Loucy (cell line): ENCODE data around the gene OR10J5.
"Not testable (repeated sequence)": the region's sequence is repeated elsewhere in the genome, so short reads cannot be mapped to it uniquely, and the experiment has no call there.

ENCODE experiments used
- H2AFZ ChIP-seq: fragments of 200-600 bp; sonication (generic); 2 replicates; pipeline ENCODE4 v1.6.0; 2016; ENCODE audit warnings: antibody characterized with exemption, mild to moderate bottlenecking, low read length, moderate library complexity
- H3F3A ChIP-seq: fragments of 200-600 bp; 2 replicates; pipeline ENCODE4 v1.6.0; 2016; ENCODE audit warnings: antibody characterized with exemption, low read depth, mild to moderate bottlenecking
- H3K27me3 ChIP-seq: fragments of 200-600 bp; sonication (generic); 2 replicates; pipeline ENCODE4 v1.6.1; 2014; ENCODE audit warnings: low read length, mild to moderate bottlenecking; ENCODE audit not compliant: insufficient read depth, poor library complexity, severe bottlenecking
- H3K36me3 ChIP-seq: fragments of 200-600 bp; sonication (generic); 2 replicates; pipeline ENCODE4 v1.6.1; 2016; ENCODE audit warnings: low read length; ENCODE audit not compliant: insufficient read depth
- H3K4me1 ChIP-seq: fragments of 200-600 bp; sonication (generic); 2 replicates; pipeline ENCODE4 v1.5.1; 2014; ENCODE audit warnings: low read length, mild to moderate bottlenecking; ENCODE audit not compliant: insufficient read depth, poor library complexity, severe bottlenecking
- H3K4me2 ChIP-seq: fragments of 200-600 bp; sonication (generic); 2 replicates; pipeline ENCODE4 v1.6.0; 2014; ENCODE audit warnings: antibody characterized with exemption, low read length, low read depth, mild to moderate bottlenecking; ENCODE audit not compliant: poor library complexity, severe bottlenecking
- H3K4me3 ChIP-seq: fragments of 200-600 bp; sonication (generic); 2 replicates; pipeline ENCODE4 v1.5.1; 2014; ENCODE audit warnings: low read length, mild to moderate bottlenecking, mixed read lengths; ENCODE audit not compliant: poor library complexity, severe bottlenecking
- H3K79me2 ChIP-seq: fragments of 200-600 bp; sonication (generic); 2 replicates; pipeline ENCODE4 v1.6.1; 2014; ENCODE audit warnings: low read length; ENCODE audit not compliant: insufficient read depth
- H3K9ac ChIP-seq: fragments of 200-600 bp; sonication (generic); 2 replicates; pipeline ENCODE4 v1.6.0; 2014; ENCODE audit warnings: mild to moderate bottlenecking, low read depth, low read length, moderate library complexity; ENCODE audit not compliant: poor library complexity, severe bottlenecking
- H3K9me2 ChIP-seq: fragments of 200-600 bp; sonication (generic); replicated peaks from 2 replicates; pipeline ENCODE4 v1.6.1; 2016; ENCODE audit warnings: low read depth, low read length, mixed read lengths
- H3K9me3 ChIP-seq: fragments of 200-600 bp; sonication (generic); 2 replicates; pipeline ENCODE4 v1.6.1; 2014; ENCODE audit warnings: mild to moderate bottlenecking, antibody characterized with exemption, low read length, low read depth; ENCODE audit not compliant: insufficient read depth
- H4K20me1 ChIP-seq: fragments of 200-600 bp; sonication (generic); 2 replicates; pipeline ENCODE4 v1.6.0; 2014; ENCODE audit warnings: antibody characterized with exemption, low read length, mild to moderate bottlenecking; ENCODE audit not compliant: insufficient read depth, poor library complexity, severe bottlenecking
- EZH2phosphoT487 ChIP-seq: fragments of 200-600 bp; IDR thresholded peaks from 2 replicates; pipeline ENCODE4 v1.6.1; 2018; ENCODE audit warnings: antibody characterized with exemption, mild to moderate bottlenecking, moderate library complexity, borderline replicate concordance
- TF ChIP-seq, protein P1 (sequence below): fragments of 200-600 bp; sonication (generic); conservative IDR thresholded peaks from 2 replicates; pipeline ENCODE4 v1.5.1; 2014; ENCODE audit warnings: mild to moderate bottlenecking, antibody characterized with exemption, low read length

OR10J5 gene

GRCh38 chr1:159532922-159533321, 2.9 kb downstream of the OR10J5 start:
- no peak overlapping the region for H3K4me2 ChIP-seq
- no peak overlapping the region for H3K9ac ChIP-seq
- H3K9me3 ChIP-seq: no peaks in the 10 kb centered on the region
- no peak for TF ChIP-seq EZH2phosphoT487
- TF ChIP-seq, protein P1, sequence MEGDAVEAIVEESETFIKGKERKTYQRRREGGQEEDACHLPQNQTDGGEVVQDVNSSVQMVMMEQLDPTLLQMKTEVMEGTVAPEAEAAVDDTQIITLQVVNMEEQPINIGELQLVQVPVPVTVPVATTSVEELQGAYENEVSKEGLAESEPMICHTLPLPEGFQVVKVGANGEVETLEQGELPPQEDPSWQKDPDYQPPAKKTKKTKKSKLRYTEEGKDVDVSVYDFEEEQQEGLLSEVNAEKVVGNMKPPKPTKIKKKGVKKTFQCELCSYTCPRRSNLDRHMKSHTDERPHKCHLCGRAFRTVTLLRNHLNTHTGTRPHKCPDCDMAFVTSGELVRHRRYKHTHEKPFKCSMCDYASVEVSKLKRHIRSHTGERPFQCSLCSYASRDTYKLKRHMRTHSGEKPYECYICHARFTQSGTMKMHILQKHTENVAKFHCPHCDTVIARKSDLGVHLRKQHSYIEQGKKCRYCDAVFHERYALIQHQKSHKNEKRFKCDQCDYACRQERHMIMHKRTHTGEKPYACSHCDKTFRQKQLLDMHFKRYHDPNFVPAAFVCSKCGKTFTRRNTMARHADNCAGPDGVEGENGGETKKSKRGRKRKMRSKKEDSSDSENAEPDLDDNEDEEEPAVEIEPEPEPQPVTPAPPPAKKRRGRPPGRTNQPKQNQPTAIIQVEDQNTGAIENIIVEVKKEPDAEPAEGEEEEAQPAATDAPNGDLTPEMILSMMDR: no peak
- H3K4me3 ChIP-seq: no peak overlapping the region
- no peaks in the 10 kb centered on the region for H3K79me2 ChIP-seq
- H3K36me3 ChIP-seq: no peaks in the 10 kb centered on the region
- no peaks in the 10 kb centered on the region for H3K27me3 ChIP-seq
- no peaks in the 10 kb centered on the region for H4K20me1 ChIP-seq
- no peaks in the 10 kb centered on the region for H3K9me2 ChIP-seq
- H3F3A ChIP-seq: no peaks in the 10 kb centered on the region
- H3K4me1 ChIP-seq: no peaks in the 10 kb centered on the region
- H2AFZ ChIP-seq: no peak overlapping the region

GRCh38 chr1:159524792-159525191, 11.0 kb downstream of the OR10J5 start:
- not testable (repeated sequence) for H4K20me1 ChIP-seq, H3K36me3 ChIP-seq, H3K9me2 ChIP-seq, H3K4me1 ChIP-seq, H3F3A ChIP-seq, H2AFZ ChIP-seq, H3K9ac ChIP-seq, H3K4me2 ChIP-seq, H3K79me2 ChIP-seq, H3K4me3 ChIP-seq, H3K9me3 ChIP-seq, H3K27me3 ChIP-seq

- Histone ChIP-seq H3K79me2 (no peaks in the 10 kb centered on the region), H3K4me2 (no peak overlapping the region), H3K4me3 (no peak overlapping the region), H3K4me1 (no peaks in the 10 kb centered on the region), H3K9me2 (no peaks in the 10 kb centered on the region), H4K20me1 (no peaks in the 10 kb centered on the region), H3K27me3 (no peaks in the 10 kb centered on the region), H3K9me3 (no peaks in the 10 kb centered on the region; the same call in 1 of the 2 replicates), H3K36me3 (no peaks in the 10 kb centered on the region), H3F3A (no peaks in the 10 kb centered on the region), H3K9ac (no peak overlapping the region), H2AFZ (no peak overlapping the region)
- TF ChIP-seq, protein P1: no peak
- TF ChIP-seq EZH2phosphoT487: no peak
Observed at GRCh38 chr1:159510229-159510541, 25.6 kb downstream of the OR10J5 start.

GRCh38 chr1:159509440-159510228, 26.2 kb downstream of the OR10J5 start:
- TF ChIP-seq, protein P1: no peak
- TF ChIP-seq EZH2phosphoT487: no peak
- H3K36me3 ChIP-seq: no peaks in the 10 kb centered on the region
- no peak overlapping the region for H3K9ac ChIP-seq
- no peaks in the 10 kb centered on the region for H3K79me2 ChIP-seq
- H2AFZ ChIP-seq: no peak overlapping the region
- no peak overlapping the region for H3K4me3 ChIP-seq
- no peak overlapping the region for H3K4me2 ChIP-seq
- no peaks in the 10 kb centered on the region for H3K9me2 ChIP-seq
- no peaks in the 10 kb centered on the region for H3K27me3 ChIP-seq
- H3K4me1 ChIP-seq: no peaks in the 10 kb centered on the region
- H4K20me1 ChIP-seq: no peaks in the 10 kb centered on the region
- H3F3A ChIP-seq: no peaks in the 10 kb centered on the region
- no peaks in the 10 kb centered on the region; the same call in 1 of the 2 replicates for H3K9me3 ChIP-seq
